Thoracic aorta (tissue), 2 donors: Measurements from ENCODE around the gene KRTAP16-1. TPM values are rescaled to one million over a fixed set of nuclear protein-coding genes. Genes with fewer than 3 reads are reported as not detected.
"Not testable (repeated sequence)": the region's sequence is repeated elsewhere in the genome, so short reads cannot be mapped to it uniquely, and the experiment has no call there.

Experiments
- ATAC-seq: fragments of 150-250 bp; one replicate; pipeline ENCODE4 v1.8.0; 2017; ENCODE audit warnings: low read depth; ENCODE audit not compliant: insufficient number of reproducible peaks, low FRiP score
- DNase-seq: peaks from one replicate; pipeline ENCODE4 v3.0.0-alpha.2; 2020; ENCODE audit warnings: low spot score
- H3K27ac ChIP-seq, 2 donors: fragments of 200-600 bp; sonication (generic); 1 replicate in 1 of 2; 2 replicates in 1 of 2; pipeline ENCODE4 v1.5.1; 2016; ENCODE audit warnings: mild to moderate bottlenecking in 2 of 2, moderate library complexity in 2 of 2
- H3K27me3 ChIP-seq: fragments of 200-600 bp; sonication (generic); replicated peaks from 2 replicates; pipeline ENCODE4 v1.6.0; 2016; ENCODE audit warnings: mild to moderate bottlenecking; ENCODE audit not compliant: insufficient read depth
- H3K36me3 ChIP-seq: fragments of 200-600 bp; sonication (generic); one replicate; pipeline ENCODE4 v1.5.1; 2016
- H3K4me1 ChIP-seq, 2 donors: fragments of 200-600 bp; sonication (generic); 1 replicate in 1 of 2; 2 replicates in 1 of 2; pipeline versions ENCODE4 v1.5.1 to v1.6.0; 2016; ENCODE audit warnings: low read depth in 2 of 2, mild to moderate bottlenecking in 1 of 2; ENCODE audit not compliant: control insufficient read depth in 1 of 2
- H3K4me3 ChIP-seq: fragments of 200-600 bp; sonication (generic); 2 replicates; pipeline ENCODE4 v1.5.1; 2016; ENCODE audit warnings: mild to moderate bottlenecking
- H3K9me3 ChIP-seq: fragments of 200-600 bp; sonication (generic); 2 replicates; pipeline ENCODE4 v1.5.1; 2016
- CTCF ChIP-seq: fragments of 200-600 bp; sonication (generic); IDR thresholded peaks from one replicate; pipeline ENCODE4 v1.5.1; 2019; ENCODE audit warnings: antibody characterized with exemption
- total RNA-seq, 2 donors: library from RNA; depleted of rRNA; stranded (reverse); fragments of >200 nt; gene quantifications; one replicate each; pipeline versions ENCODE4 v1.1.0 to v1.2.3, GENCODE V29; 2016

Gene KRTAP16-1
- total RNA-seq, 2 donors from 2014 or later: not detected

GRCh38 chr17:41284043-41284442 is 25.1 kb downstream of the KRTAP16-1 start:
- H3K27ac ChIP-seq: no peak overlapping the region
- H3K36me3 ChIP-seq: no peaks in the 10 kb centered on the region
- ATAC-seq (no peak), DNase-seq (no peak)
- TF ChIP-seq CTCF: no peak
- H3K27me3 ChIP-seq: no peaks in the 10 kb centered on the region
- H3K4me3 ChIP-seq: no peak overlapping the region
- H3K9me3 ChIP-seq: no peaks in the 10 kb centered on the region
- no peaks in the 10 kb centered on the region for H3K4me1 ChIP-seq

- no peak for ATAC-seq
- no peak for TF ChIP-seq CTCF
- H3K4me1 ChIP-seq: no peaks in the 10 kb centered on the region
These were observed 30.7 kb downstream of the KRTAP16-1 start for GRCh38 chr17:41278176-41278955.

GRCh38 chr17:41275648-41276190 is 33.4 kb downstream of the KRTAP16-1 start, which contains the start of gene KRTAP9-7:
TSS of gene KRTAP9-7 (plus strand) at chr17:41275698. CDS start at chr17:41275698, 0 bp downstream.
- H3K36me3 ChIP-seq, ATAC-seq, H3K9me3 ChIP-seq, H3K27me3 ChIP-seq, DNase-seq, H3K4me3 ChIP-seq, H3K4me1 ChIP-seq, H3K27ac ChIP-seq: not testable (repeated sequence)

More at GRCh38 chr17:41278176-41278955, 30.7 kb downstream of the KRTAP16-1 start:
- Histone ChIP-seq H3K4me3 (no peak overlapping the region), H3K9me3 (no peaks in the 10 kb centered on the region), H3K36me3 (no peaks in the 10 kb centered on the region), H3K27me3 (no peaks in the 10 kb centered on the region), H3K27ac (no peak overlapping the region)
- DNase-seq: no peak

GRCh38 chr17:41271858-41272257 is 37.3 kb downstream of the KRTAP16-1 start:
- no peak overlapping the region for H3K4me3 ChIP-seq
- H3K36me3 ChIP-seq: no peaks in the 10 kb centered on the region
- no peaks in the 10 kb centered on the region for H3K27me3 ChIP-seq
- no peak for ATAC-seq
- H3K27ac ChIP-seq: no peak overlapping the region
- no peaks in the 10 kb centered on the region for H3K9me3 ChIP-seq
- TF ChIP-seq CTCF: no peak
- H3K4me1 ChIP-seq: no peaks in the 10 kb centered on the region
- no peak for DNase-seq

- not testable (repeated sequence) for H3K27ac ChIP-seq, H3K36me3 ChIP-seq, H3K4me3 ChIP-seq, H3K27me3 ChIP-seq, H3K4me1 ChIP-seq, DNase-seq, H3K9me3 ChIP-seq, ATAC-seq
These were observed 37.8 kb downstream of the KRTAP16-1 start for GRCh38 chr17:41271323-41271722.

GRCh38 chr17:41267711-41268110 is 41.4 kb downstream of the KRTAP16-1 start:
- Histone ChIP-seq H3K4me3 (no peak overlapping the region), H3K27me3 (no peaks in the 10 kb centered on the region), H3K27ac (no peak overlapping the region), H3K4me1 (no peaks in the 10 kb centered on the region), H3K36me3 (no peaks in the 10 kb centered on the region), H3K9me3 (no peaks in the 10 kb centered on the region)
- no peak for ATAC-seq
- TF ChIP-seq CTCF: no peak
- no peak for DNase-seq
